Stimulated activated naive CD8-positive, alpha-beta T cell treated with anti-CD3 and anti-CD28 coated beads, Interleukin-15, Interleukin-2, amounts not matched to agents 100 U/mL and 50 U/mL, for 24 hours (primary cell): ENCODE data around the gene FEZF2.

Experiments
- ATAC-seq: fragments of 150-1000 bp; cut with Tn5 transposase; one replicate; pipeline ENCODE4 v1.10.0; 2021
- DNase-seq: peaks from one replicate; pipeline ENCODE4 v3.0.0; 2021

The FEZF2 gene

DNA sequence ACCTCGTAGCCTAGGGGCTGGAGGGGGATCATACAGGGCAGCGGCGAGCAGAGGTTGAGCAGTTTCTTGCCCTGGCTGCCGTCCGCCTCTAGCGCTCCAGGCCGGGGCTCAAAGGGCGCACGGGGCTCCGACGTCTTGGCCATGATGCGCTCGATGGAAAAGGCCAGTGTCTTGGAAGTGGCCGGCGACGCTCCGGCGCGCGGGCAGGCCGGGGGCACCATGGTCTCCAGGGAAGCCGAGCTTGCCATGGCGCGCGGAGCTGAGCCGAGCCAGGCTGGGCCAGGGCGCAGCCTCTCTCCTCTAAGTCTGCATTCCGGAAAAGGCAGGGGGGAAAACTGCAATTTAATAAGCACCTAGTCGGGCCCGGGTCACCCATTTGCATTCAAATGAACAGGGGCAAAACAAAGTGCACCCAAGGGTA is 719 bp downstream of the FEZF2 start:
- no peak for ATAC-seq
- no peak for DNase-seq

DNA sequence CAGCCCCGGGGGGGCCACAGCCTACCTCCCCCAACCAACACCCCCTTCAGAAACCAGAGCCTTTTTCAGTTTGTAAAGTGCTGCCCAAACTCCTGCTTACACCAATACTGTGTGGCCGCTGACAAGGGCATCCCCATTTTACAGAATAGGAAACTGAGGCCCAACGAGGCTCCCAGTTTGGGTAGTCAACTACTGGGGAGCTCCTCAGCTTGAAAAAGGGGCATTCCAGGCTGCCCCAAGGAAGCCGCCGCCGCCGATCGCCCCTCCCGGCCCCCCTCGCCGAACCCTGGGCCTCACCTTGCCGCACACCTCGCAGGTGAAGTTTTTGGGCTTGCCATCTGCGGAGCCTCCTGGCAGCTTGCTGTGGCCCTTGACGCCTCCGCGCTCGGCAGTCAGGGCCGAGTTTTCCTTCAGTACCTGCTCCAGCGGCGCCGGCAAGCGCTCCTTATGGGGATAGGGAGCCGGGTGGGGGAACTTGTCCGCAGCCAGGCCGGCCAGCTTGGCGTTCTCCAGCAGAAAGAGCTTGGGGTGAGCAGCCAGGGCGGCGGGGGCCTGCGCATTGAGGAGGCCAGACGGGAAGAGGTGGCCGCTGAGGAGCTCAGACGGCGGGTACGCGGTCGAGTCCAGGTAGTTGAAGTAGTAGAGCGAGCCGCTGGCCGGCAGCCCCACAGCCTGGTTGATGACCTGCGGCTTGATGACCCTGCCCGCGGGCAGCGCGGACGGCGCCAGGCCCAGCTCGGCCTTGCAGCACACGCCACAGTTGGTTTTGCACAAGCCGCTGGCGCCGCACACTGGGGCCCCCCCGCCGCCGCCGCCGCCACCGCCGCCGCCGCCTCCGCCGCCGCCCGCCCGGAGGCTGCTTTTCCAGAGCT is 1.4 kb downstream of the FEZF2 start:
- no peak for ATAC-seq
- no peak for DNase-seq

DNA sequence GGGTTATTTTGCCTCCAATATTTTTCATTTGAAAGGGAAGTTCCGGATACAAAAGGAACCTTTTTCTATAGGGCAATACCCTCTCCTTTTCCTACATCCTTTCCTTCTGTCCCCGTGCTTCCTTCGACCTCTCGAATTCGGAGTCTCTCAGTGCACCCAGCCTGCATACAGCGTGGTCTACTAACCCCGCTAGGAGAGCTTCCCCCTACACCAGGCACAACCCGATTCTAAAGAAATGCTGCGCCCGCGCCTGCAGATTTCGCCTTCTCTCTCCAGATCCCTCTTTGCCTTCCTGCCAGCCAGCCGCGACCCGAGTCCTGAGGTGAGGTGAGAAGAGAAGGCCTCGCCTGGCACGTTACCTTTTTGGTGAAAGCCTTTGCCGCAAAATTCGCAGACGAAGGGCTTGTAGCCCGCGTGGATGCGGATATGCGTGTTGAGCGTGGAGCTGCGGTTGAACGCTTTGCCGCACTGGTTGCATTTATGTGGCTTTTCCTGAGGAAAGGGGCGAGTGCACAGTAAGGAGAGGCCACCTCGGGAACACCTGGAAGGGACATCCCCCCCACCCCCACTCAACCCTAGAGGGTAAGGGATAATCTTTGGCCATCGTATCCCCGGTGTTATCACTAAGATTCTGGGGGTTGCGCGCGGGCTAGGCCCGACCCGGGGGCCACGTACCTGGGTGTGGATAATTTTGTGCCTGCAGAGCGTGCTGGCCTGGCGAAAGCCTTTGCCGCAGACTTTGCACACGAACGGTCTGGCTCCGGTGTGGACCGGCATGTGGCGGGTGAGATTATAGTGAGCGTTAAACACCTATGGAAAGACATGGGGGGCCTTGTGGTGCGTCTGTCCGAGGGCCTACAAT is 2.3 kb downstream of the FEZF2 start:
- ATAC-seq (no peak), DNase-seq (no peak)

DNA sequence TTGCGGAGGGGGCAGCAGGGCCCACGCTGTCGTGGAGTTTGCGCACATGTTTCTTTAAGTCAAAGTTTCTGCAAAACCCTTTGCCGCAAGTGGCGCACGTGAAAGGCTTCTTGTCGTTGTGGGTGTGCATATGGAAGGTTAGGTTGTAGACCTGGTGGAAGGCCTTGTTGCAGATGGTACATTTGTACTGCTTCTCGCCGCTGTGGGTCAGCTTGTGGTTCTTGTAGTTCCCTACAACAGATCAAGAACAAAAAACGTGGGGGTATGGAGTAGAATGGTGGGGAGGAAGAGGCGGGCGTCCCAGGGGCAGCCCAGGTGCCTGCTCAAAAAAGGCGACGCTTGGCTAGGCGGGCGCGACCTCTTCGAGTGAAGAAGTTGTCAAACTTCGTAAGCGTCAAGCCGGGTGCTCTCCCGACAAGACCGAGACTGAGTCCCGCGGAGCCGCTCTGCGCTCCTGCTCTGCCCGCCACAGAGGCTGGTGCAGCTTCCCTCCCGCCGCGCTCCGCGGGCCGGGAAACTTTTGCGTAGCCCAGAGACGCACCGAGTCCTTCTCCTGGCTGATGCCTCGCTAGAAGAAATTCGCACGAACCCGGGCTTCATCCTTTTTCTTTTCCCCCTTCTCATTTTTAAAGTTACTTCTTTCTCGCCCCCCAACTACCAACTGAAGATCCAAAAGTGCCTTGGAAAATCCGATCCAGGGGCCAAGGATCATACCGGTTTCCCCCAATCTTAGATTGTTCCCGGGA is 3.1 kb downstream of the FEZF2 start:
- no peak for DNase-seq
- no peak for ATAC-seq

DNA sequence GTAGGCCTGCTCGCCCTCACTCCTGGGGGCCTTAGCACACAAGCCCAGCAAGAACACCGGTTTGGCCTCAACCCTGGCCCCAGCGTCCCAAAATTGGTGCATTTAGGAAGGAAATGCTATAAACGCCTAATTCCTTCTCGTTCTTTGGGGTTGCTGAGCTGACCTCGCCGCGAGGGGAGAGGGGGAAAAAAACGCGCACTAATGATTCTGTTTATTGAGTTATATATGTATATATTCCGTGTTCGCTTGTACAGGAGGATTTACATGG is 3.9 kb downstream of the FEZF2 start:
- DNase-seq (no peak), ATAC-seq (no peak)

DNA sequence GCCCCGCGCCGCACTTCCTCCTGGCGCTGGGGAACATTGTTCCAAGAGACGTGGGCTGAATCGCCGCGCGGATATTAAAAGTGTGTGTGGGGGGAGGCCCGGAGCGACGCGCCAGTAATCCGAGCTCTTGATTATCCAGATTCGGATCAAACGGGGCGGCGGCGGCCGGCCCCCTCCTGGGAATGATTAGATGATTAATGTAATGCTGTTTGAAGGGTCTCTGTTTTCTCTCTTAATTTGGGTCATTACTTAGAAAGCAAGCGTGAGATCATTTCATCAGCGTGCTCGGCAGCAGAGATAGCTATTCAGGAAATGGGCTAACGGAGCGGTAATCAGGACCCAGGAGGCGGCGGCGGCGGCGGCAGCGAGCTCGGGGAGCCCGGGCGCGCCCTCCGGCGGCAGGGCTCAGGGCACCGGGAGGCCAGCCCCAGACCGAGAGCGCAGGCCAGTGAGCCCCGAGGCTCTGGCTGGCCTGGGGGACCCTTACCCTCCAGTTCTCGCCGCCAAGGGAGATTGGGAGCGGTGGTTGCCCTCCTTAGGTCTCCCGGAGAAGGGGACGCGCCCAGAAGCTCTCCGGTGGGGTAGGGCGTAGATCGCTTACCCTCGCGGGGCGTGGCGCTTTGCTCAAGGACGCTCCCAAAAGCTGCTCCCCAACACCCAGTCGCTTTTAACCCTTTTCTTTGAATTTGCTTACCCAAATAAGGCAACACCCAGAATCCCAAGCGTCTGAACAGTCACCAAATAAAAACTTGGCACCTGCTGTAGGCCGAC is 4.5 kb downstream of the FEZF2 start:
- ATAC-seq (no peak), DNase-seq (no peak)

DNA sequence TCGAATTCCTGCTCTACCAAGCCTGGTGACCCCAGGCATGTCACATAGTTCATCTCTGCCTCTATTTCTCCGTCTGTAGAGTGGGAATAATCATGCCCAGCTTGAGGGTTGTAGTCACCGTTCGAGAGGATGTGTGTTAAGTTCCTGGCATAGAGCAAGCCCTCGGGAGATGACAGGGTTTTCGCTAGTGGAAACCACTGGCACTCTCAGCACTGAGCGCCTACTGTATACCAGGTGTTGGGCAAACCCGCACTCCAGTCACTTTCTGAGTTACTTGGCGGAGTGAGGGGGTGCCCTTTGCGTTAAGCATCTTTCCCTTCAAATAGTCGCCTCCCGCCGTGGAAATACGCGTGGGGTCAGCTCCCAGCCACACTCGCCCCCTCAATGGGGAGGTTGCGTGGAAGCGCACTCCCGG is 5.1 kb downstream of the FEZF2 start:
- ATAC-seq (no peak), DNase-seq (no peak)

DNA sequence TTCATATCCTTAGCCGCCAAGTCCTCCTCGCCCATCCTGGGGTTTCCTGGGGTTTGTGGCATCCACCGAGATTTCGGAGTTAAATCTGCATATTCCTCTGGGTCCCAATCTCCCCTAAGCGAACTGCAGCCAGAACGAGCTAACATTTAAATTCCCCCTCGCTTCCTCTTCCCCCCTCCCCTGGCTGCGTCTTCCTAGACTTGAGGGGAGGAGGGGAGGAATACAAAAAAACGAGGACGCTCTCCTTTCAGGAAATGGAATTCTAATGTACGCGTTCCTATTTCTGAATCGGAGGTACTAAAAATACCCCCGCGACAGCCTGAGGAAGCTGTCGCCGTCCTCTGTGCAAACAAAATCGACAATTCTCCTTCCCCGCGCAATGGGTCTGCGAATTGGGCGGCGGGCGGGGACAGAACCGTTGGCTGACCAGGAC is 5.6 kb downstream of the FEZF2 start:
- no peak for ATAC-seq
- no peak for DNase-seq

DNA sequence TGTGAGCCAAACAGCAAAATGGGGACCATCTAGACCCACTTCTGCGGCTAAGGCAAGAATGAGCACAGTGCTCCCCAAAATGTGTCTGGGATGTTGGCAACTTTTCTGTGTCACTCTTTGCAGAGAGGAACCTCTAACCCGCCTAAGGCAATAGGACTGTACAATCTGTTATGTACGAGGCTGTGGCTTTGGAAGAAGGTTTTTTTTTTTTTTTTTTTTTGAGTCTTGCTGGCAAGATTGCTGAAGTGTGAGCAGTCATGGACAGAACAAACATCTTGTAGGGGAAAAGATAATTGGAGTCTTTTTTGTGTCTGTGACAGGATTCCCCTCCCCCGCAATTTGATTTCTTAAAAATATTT is 7.2 kb downstream of the FEZF2 start:
- no peak for ATAC-seq
- no peak for DNase-seq

DNA sequence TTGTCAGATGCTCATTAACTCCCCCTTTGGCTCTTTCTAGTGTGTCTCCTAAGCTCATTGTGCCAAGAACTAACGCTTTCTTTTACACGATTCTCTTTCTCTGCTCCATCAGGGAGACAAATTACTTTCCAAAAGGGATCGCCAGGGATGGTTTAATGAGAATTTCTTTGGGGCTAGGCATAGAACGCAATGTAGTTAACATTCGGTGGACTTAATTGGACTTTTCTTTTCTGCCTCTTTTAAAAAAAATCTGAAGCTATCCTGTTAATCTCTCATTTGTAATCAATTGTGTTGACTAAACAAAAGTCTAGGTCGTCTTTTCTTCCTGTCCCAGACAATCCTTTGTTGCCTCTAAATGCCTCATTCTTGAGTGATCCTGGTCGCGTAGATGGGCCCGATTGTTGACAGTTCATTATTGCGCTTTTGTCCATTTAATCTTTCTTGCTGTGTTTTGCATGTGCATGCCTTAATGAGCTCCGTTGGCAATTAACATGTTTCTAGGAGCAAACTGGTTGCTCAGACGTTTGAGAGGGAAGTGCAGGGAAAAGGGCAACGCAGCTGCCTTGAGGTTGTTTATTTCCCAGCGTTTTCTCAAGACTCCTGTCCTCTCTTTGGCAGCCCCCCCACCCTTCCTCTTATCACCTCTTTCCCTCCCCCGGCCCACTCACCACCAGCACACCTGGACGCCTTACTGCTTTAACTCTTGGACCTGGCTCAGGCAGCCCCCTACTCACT is 7.8 kb downstream of the FEZF2 start:
- ATAC-seq, result no peak

DNA sequence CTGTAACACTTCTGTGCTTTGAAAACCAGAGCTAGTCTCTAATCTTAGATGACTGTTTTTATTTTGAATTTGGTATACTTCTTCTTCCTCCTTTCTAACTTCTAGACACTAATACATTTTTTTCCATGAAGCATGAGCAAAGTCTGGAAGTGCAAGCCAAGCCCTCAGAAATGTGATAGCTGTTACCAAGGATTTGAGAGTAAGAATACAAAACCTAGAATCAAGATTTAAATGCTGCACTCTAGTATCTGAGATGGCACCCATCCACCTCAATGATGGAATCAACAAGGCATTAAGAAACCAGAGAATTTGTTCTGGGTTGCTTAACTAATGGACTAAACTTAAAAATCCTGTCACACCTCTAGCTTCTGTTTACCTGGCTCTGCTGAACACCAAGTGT is 9.2 kb downstream of the FEZF2 start:
- ATAC-seq, result no peak
- DNase-seq, result no peak

More for the DNA sequence above, 7.8 kb downstream of the FEZF2 start:
- DNase-seq, result no peak

DNA sequence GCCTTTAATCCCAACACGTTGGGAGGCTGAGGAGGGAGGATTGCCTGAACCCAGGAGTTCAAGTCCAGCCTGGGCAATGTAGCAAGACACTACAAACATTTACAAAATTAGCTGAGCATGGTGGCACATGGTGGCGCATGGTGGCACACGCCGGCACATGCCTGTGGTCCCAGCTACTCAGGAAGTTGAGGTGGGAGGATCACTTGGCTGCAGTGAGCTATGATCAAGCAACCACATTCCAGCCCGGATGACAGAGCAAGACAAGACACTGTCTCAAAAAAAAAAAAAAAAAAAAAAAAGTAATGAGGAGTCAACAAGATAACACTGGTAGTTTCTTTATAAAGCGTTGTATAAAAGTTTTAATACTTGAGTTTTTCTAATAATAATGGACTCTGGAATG is 10.1 kb downstream of the FEZF2 start:
- DNase-seq (no peak), ATAC-seq (no peak)

DNA sequence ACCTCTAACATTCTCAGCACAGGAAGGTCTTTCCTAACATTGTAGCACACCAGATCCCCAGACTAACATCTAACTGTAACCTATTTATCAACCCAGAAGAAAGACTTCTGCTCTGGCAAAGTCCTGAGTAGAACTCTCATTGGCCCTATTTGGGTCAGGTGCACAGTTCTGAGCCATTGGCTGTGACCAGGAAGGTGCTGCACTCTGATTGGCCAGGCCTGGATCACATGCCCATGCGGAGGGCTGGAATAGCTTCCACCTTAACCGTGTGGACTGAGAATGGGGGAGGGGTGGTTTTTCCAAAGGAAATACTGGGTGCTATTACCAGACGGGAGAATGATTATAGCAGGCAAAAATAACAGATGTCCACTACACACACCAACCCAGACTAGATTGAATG is 11.5 kb downstream of the FEZF2 start:
- ATAC-seq, result no peak
- DNase-seq, result no peak

DNA sequence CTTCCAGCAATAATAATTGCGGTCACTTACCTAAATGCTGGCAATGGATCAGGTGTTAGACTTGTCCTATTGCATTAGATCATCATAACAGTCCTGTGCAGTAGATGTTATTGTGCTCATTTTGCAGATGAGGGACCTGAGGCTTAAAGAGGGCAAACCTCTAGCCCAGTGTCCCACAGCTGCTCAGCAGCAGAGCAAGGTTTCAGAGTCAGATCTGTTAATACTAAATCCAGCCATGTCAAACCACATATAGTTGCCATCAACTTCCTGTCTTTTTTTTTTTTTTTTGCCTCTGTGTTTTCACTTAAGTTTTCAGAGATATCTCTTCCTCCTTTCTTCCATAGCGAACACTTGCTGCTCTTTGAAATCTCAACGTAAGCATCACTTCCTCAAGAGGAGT is 12.1 kb downstream of the FEZF2 start:
- DNase-seq (no peak), ATAC-seq (no peak)

DNA sequence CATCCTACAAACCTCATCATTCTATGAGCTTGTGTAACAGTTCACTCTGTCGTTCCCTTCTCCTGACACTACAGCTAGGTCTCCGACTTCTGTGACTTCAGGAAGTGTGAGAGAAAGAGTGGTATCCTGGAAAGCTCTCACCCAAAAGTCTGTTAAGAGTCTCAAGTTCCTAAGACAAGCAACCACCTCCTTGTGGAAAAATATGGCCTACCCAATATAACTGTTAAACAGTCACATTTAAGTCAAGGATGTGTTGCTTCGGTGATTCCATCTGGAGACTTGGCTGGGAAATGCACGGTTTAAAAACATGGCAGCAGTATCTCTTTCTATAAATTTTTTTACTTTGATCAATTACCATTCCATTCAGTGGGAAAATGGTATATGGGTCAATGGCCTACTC is 13.8 kb downstream of the FEZF2 start:
- DNase-seq (no peak), ATAC-seq (no peak)

DNA sequence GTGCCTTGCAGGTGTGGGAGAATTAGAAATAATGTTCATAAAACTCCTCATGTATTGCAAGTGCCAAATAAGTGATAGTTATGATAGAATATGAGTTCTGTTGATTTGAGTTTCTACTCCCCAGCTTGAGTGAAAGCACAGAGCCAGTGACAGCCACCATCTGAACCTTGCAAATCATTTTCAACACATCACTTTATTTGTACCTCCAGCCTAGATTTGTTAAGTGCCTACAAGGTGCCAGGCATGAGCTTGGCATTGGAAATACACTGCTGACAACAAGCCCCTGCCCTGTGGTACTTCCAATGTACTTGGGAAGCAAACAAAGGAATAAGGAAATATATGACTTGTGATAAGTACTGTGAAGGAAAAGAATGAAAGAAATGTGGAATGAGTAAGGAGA is 17.0 kb downstream of the FEZF2 start:
- DNase-seq (no peak), ATAC-seq (no peak)

DNA sequence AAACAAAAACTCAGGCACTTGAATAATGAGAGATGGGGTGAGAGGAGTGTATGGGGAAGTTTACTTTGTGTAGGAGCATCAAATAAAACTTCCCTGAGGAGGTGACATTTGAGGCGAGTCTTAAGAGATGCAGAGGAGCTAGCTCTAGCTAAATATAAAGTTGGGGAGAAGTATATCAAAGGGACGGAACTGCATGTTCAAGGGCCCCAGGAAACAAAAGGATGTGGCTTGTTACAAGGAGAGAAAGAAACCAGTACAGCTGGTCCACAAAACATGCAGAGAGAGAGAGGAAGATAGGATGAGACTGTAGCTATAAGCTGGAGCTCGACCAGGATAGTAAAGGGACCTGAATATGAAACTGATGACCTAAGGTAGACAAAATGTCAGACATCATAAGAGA is 17.6 kb downstream of the FEZF2 start:
- DNase-seq (no peak), ATAC-seq (no peak)

DNA sequence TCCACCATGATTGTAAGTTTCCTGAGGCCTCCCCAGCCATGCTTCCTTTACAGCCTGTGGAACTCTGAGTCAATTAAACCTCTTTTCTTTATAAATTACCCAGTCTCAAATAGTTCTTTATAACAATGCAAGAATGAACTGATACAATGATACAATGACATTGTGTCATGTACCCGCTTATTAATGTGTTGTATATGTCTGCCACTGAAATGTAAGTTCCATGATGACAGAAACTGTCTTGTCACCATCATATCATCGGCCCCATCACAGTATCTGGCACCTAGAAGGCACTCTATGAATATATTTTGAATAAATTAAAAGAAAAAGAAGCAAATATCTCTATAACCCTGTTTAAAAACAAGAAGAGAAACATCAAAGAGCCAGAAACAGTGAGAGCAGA is 29.6 kb downstream of the FEZF2 start:
- DNase-seq, result no peak
- no peak for ATAC-seq

DNA sequence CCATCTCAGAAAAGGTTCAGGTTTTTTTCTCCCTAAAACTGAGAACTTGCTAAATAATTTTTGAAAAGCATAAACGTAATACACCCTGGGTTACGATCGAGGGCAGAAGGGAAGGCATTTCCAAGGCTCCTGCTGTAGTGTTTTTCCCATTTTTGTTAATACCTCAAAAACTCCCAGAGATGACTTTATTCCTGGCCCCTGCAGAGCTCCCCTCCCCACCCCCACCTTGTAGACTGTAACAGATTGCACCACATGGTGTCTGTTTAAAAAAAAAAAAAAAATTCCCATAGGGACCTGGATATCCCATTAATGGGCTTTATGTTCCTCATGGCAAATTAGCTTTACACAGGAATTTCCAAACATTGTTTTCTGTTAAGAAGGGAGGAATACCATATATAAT is 38.2 kb downstream of the FEZF2 start:
- no peak for ATAC-seq
- DNase-seq, result no peak

DNA sequence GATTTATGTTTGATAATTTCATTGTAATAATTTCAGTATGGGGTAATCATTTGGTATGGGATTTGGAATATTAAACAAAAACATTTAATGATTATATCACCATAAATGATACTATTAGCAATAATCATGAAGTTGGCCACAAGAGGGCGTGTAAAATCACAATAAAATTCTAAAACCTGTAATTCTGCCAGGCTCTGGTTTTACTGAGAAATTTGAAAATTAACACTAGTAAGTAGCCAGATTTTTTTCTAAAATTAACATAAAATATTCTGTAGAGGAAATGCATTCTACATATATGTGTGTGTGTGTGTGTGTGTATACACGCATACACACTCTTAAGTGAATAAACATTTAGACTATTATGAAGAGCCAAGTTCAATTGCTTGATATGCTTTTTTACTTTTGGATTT is 40.5 kb downstream of the FEZF2 start:
- DNase-seq (no peak), ATAC-seq (no peak)

DNA sequence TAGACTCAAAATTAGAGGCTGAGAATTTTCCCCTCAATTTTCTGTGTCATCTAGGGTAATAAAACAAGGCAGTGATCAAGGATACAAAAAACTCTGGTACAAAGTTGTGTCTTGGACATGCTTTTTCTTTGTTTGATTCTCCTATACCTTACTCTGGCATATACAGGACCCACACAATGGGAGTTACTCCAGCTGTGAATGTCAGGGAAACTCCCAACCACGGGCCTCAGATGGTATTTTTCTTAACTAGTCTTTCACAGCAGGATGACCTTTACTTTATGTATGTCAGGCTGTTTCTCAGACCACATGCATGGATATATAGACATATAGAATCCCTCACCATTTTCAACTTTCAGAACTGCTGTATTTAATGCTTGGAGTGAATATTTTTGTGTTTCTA is 41.3 kb downstream of the FEZF2 start:
- peak; percentile 43 for ATAC-seq
- DNase-seq, result no peak

DNA sequence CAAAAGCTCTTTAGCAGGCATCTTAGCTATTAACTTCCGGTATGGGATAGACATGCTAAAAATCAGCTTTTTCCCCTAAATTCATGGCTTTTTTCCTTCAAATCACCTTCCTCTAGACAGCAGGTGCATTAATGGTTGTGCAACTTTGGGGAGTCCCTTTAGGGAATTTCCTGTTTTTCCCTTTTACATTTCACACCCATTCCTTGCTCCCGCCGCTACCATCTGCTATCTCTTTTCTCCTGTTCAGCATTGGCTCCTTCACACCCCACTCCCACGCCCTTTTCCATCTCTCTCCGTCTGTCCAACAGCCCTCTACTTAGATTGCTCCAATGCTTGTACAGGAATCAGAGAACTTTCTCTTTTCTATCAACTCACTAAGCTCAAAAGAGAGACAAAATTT is 43.4 kb downstream of the FEZF2 start:
- no peak for ATAC-seq
- DNase-seq, result no peak
